GM15510 (cell line): ENCODE results near the gene CD109.

Experiments
- POLR2A ChIP-seq: IDR thresholded peaks from 3 replicates; pipeline ENCODE4 v1.6.1; 2011; ENCODE audit warnings: borderline replicate concordance; ENCODE audit not compliant: insufficient read length; ENCODE audit errors: extremely low read depth

CD109 gene

GRCh38 chr6:73739096-73739495, 43.1 kb downstream of the CD109 start:
- no peak for TF ChIP-seq POLR2A

GRCh38 chr6:73742433-73742832, 46.4 kb downstream of the CD109 start:
- TF ChIP-seq POLR2A: no peak

- no peak for TF ChIP-seq POLR2A
Observed at GRCh38 chr6:73743081-73743480, 47.1 kb downstream of the CD109 start.

DNA sequence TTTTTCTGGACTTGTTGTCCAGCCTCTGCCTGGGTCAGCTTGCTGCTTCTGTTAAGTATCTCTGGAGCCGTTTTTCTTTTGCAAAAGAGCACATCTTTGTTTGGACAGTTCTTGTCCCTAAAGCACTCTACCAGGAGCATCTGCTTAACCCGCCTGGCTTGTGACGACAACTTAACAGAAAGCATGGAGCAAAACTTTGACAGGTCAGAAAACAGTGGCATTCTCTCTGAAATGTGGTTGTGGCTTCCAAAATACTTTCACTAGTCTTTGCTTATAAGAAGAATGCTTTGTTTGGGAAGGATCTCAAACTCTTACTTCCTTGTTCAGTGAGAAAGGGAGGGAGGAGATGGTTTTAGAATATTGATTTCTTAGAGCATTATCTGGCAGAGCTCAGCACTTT, 47.6 kb downstream of the CD109 start:
- TF ChIP-seq POLR2A: no peak

GRCh38 chr6:73746787-73747186, 50.8 kb downstream of the CD109 start:
- no peak for TF ChIP-seq POLR2A

DNA sequence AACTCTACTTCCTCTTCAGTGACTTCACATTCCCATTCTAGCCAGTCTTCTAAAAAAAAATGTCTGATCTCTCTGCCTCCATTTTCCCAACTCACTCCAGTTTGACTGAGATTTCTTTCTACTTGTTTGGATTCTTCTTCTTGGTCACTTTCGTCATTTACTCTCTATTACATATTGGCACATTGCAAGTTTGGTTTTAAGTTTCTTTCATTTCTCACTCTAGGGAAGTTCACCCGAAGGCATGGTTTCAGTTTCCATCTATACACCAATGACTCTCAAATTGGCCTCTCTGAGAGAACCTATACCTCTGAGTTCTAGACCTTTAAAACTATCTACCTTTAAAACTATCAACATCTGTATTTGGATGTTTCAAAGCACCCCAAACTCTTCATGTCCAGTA, 51.3 kb downstream of the CD109 start:
- no peak for TF ChIP-seq POLR2A

- no peak for TF ChIP-seq POLR2A
Observed at GRCh38 chr6:73752943-73753342, 56.9 kb downstream of the CD109 start.

DNA sequence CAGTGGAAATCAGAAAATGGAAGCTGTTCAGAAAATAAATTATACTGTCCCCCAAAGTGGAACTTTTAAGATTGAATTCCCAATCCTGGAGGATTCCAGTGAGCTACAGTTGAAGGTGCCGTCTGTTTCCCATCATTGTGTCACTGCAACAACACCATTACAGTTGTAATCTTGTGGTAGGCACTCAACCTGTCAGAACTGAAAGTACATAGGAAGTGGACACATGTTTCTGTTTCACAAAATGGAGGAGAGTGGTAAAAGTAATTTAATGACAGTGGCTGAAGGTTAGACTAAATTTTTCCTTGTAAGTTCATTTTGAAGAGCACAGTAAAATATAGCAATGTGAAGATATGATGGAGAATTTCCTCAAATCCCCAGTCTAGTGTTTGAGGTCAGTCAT, 70.0 kb downstream of the CD109 start:
- TF ChIP-seq POLR2A: no peak

DNA sequence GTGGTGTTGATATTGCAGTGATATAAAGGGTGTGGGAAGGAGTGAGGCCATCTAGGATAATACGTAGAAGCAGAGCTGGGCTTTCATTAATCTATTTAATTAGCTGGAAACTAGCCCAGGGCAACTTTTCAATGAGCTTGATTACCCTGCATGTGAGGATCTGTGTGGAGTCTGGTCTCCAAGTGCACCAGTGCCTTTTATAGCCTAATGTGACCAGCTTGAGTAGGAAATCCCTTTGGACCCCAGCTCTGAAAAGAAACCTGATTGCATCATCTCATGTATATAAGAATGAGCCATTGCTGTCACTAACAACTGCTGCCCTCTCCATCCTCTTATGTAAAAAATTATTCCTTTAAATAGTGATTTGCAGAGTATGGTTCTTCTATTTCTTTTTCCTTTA, 72.6 kb downstream of the CD109 start:
- no peak for TF ChIP-seq POLR2A

- no peak for TF ChIP-seq POLR2A
Observed at GRCh38 chr6:73769976-73770375, 74.0 kb downstream of the CD109 start.

DNA sequence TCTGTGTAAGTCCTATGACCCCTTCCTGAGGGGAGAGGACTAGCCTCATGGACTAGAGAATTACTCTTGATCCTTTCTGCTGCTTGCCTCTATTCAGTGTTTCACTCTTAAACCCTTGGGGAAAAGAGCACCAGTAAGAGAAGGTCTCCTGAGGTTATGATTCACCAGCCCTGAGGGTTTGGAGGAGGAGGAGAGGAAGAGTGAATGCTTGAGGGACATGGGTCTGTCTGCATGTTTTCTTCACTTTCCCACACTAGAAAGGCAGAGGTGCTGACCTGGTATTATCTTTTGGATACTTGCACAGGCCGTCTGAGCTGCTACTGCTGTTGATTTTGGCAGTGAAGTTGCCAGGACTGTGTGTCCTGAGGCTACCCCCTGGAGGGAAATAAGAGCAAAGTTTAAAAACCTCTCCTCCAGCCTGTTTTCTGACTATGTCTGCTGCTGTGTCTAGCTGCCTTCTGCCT, 78.3 kb downstream of the CD109 start:
- no peak for TF ChIP-seq POLR2A

DNA sequence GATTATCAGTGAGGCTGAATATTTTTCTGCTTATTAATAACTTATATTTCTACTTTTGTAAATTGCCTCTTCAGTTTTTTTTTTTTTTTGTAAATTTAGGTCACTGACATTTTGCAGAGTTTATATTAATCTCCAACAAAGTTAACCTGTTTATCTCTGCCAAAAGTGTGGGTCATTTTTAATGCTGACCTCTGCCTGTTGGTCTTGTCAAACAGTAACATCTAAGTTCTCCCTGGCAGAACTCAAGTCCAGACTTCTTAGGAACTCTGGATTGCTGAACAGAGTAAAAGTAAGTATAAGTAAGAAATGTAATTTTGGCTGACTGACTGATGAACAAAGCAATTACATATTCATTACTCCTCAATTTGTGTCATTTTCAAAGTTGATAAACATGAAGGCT, 83.9 kb downstream of the CD109 start:
- TF ChIP-seq POLR2A: no peak

- TF ChIP-seq POLR2A: no peak
Observed at GRCh38 chr6:73782911-73783310, 86.9 kb downstream of the CD109 start.

- TF ChIP-seq POLR2A: no peak
Observed at GRCh38 chr6:73784726-73785505, 88.9 kb downstream of the CD109 start.

DNA sequence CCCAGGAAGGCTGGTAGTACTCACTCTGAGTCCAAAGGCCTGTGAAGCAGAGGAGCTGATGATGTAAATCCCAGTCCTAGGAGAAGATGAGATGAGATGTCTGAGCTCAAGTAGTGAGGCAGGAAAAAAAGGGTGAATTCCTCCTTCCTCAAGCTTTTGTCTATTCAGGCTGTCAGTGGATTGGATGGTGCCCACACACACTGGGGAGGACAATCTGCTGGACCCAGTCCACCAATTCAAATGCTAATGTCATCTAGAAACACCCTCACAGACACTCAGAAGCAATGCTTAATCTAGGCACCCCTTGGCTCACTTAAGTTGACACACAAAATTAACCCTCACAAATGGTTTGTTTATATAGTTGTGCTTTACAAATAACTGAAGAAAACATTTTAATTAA, 94.6 kb downstream of the CD109 start:
- no peak for TF ChIP-seq POLR2A

GRCh38 chr6:73791336-73791735, 95.3 kb downstream of the CD109 start:
- TF ChIP-seq POLR2A: no peak
